ENCODE data around the gene RPS6KA2.

RPS6KA2 gene

DNA sequence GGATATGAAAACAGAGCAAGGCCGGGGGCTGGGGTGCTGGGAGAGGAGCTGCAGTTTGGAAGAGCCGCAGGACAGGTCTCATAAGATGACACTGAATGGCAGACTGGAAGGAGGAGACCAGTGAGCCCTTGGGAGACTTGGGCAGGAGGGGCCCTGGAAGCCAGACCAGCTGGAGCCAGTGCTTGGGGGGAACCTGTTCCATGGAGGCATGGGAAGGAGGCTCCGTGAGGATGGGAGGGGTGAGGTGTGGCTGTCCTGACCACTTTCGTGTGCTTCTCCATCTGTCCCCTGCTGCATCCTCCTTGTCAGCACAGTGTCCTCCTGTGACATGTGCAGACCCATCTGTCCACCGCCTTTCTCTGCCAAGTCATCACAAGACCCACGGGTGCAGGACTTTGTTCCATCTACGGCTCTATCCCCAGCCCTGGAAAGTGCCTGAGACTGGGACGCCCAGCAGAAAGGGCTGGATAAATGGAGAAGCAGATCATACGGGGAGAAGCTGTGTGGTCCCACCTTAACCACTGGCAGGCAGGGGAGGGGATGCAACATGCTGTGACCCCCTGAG, 159.5 kb downstream of the RPS6KA2 start:
- no peak for DNase-seq (ENCODE audit: low read depth)

DNA sequence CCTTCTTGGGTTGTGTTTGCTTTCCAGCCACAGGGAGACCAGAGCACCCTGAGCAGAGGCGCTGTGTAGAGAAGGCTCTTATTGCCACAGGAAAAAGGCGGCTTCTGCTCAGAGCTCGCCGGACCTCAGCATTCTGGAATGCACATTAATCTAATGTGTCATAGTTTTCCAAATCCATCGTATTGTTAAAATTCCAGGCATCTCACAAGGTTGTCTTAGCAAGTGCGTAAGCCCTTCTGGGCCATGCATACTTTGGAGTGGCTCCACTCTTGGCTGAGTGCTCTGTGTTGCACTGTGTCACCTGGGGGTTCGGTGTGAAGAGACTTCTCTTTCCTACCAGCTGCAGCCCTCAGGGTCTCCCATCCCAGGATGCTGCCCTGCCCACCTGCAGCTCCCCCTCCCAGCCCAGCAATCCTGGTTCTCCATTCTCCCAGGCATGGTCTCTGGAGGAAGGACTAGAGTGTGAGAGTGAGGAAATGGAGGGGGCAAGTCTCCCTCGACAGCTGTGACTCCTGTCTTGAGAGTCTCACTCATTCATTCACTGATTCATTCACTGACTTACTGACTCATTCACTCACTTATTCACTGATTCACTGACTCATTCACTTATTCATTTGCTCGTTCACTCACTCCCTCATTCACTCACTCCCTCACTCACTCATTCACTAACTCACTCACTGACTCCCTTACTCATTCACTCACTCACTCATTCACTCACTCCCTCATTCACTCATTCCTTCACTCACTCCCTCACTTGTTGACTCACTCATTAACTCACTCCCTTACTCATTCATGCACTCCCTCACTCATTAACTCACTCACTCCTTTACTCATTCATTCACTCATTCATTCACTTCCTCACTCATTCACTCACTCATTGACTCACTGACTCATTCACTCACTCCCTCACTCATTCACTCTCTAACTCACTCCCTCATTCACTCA, 160.6 kb downstream of the RPS6KA2 start:
- DNase-seq (ENCODE audit: low read depth), result no peak

DNA sequence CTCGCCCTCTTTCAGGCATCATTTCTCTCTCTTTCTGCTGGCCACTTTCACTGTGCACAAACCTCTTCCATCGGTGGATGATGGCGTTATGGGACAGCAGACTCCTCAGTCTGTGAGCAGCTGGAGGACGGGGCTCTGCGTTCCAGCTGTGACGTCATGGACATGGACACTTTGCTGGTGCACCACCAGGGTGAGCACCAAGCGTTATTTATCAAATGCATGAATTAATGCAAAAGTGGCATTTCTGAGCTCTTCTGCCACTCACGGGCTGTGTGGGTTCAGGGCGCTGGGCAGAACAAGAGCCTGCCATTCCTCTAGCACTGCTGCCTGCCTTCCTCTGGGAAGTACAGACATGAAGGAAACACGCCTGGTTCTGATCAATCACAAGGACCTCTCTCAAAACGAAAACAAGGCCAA, 161.4 kb downstream of the RPS6KA2 start:
- no peak for DNase-seq (ENCODE audit: low read depth)

DNA sequence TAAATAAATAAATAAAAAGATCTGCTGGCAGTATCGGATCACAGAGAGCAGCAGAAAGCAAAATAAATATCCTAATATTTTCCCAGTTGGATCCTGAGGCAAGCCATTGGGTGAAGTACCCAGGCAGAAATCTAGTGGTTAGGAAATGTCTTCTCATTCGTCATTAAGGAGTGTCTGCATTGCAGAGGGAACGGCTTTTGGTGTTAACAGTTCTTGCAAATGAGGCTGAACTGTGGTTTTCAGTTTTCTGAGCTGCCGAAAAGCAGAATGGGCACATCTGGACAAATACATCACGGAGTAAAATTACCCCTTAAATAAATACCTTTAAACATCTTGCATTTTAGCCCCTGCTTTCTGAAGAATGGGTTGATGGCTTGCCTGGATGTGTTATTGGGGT, 162.1 kb downstream of the RPS6KA2 start:
- no peak for DNase-seq (ENCODE audit: low read depth)

DNA sequence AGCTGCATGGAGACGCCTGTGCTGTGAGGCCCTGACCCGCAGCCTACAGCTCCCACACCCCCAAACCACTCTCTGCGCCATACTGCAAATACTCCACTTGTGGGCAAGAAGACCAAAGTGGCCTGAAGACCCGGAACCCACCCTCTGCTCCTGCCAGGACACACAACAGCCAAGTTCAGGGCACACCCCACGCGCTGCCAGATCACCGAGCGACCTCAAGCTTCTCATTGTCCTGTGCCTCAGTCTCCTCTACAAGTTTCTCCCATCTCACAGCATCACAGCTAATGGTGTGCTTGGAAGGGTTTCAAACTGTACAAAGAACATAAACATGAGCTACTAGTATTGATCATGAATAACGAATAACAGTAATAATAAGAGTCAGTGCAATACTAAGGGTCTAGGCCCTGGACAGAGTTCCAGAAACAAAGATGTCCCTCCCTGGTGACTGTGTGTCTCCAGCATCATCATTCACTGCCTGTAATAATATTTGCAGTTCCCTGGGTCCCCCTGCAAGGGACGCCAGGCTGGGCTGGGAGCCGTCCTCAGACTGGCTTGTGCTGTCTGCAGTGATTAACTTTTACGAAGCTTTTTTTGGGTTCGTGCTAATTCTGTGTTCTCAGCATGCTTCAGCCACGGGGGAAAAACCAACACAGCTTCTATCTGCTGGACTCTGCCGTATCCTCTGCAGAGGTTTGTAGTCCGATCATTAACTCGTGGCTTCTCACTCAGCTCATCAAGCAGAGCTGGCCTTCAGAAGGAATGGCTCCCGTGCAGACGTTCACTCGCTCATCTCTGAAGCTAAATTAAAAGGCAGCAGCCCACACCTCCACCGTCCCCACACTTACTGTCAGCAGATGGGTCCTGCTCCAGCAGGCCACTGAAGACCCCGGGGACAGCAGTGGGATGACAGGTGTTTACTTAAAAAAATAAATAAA, 162.7 kb downstream of the RPS6KA2 start:
- no peak for DNase-seq (ENCODE audit: low read depth)

DNA sequence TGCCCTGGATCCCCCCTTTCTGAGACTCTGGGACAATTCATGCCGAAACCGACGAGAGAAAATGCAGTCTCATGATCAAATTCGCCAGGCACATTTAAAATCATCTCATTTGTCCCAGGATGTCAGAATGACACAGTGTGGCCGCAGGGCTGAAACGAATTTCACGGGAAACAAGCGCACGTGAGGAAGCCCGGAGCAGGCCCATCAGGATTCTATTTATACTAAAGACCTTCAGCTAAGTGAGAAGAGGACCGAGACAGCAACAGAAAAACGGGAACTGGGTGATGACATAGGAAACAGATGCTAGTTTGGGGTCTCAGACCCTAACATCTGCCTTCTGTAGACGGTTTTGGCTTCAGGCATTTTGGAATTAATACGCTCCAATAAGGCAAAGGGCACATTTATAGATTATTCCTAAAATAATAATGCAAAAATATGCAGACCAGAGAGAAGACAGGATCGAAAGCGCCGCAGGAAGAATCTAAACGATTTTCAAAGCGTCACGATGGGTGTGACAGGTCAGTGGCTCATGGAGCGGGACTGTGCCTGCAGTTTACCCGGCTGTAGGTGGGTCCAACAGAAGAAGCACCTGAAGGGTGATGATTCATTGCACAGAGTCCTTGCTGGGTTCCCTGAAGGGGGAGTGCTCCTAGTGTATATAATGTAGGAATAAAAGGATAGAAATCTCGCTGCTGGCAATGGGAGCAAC, 163.5 kb downstream of the RPS6KA2 start:
- no peak for DNase-seq (ENCODE audit: low read depth)

DNA sequence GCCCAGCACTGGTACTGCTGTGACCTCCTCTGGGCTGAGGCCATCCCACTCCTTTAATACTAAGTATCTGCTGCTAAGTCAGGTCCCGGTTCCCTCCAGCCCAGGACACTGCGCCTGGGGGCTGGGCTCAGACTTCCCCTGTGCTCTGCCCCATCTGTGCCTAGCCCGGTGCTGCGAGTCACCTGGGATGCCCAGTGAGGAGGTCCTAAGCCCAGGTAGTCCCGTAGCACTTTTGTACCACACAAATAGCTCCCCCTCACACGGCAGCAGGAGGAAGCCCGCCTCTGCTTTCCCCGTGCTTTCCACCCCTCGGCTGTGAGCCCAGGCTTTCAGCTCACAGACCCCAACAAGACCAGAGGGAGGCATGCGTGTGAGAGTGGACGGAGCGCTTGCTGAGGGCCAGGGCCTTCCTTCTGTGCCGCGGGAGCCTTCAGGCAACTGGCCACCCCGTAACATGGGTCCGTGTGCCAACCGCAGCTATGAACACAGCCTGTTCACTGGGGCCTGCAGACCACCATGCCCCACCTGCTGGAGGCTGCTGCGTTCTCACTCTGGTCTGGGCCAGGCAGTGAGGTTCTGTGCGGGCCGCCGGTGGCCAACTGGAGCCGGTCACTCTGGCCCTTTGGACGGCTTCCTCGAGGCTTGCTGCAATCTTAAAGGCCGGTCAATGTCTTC, 164.5 kb downstream of the RPS6KA2 start:
- no peak for DNase-seq (ENCODE audit: low read depth)

DNA sequence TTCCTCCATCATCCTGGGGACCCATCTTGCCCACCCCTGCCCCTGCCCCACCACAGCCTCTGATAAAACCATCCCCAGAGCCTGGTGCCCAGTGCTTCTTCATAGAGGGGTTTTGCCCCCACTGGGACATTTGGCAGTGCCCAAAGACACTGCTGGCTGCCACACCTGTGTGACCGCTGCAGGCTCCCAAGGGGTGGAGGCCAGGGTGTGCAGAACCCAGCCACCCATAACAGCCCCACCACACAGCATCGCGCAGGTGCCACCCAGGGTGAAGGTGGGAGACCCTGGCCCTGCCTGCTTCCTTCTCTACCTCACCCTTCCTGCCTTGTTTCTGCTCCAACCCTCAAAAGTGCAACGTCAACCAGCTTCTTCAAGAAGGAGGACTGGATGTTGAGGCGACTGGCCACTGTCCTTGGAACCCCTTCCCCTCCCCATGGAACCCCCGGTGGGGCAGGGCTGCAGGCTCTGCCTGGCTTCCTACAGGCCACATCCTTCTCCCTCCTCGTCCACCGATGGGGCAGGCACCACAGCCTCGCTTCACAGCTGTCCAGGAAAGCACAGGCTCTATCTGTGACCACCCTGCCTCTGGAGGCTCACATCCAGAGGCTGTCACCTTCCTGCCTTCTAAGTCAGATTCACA, 165.1 kb downstream of the RPS6KA2 start:
- no peak for DNase-seq (ENCODE audit: low read depth)

DNA sequence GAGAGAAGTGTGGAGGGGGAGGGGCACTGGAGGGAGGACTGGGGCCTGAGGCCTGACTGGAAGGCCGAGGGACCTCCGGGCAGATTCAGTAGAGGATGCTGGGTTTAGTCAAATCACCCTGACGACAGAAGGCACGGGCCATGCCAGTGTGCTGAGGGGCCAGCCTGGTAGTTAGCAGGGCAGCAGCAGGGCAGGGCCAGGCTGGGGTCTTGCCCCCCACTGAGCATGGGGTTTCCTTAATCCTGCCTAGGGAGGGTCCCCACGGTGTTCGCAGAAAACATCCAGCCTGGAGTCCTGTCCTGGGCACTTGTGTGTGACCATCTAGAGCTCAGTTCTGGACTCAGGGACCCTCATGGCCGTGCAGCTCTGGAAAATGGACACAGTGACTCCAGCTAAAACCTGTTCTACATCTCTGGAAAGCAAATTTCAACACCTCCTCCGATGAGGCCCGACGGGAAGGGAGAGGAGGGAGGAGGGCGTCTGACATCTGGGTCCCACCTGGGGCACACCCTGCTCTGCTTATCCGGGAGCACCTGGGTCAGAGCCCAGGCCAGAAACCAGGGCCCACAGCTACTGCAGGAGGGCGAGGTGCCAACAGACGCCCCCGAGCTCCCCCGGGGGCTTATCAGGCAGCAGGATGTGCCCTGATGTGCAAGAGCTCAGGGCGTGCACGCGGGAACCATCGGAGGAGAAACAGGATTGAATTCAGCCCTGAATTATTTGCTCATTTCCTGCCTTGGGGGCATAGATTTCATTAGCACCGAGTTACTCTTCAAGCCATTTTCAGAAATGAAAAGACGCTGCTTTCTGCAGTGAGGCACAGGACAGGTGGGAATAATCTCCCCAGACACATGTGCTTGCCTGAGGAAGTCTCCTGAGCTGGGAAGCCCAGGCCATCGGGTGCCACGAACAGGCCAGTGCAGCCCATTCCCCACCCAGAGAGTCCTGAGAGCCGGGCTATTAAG, 166.3 kb downstream of the RPS6KA2 start:
- DNase-seq (ENCODE audit: low read depth), result no peak

DNA sequence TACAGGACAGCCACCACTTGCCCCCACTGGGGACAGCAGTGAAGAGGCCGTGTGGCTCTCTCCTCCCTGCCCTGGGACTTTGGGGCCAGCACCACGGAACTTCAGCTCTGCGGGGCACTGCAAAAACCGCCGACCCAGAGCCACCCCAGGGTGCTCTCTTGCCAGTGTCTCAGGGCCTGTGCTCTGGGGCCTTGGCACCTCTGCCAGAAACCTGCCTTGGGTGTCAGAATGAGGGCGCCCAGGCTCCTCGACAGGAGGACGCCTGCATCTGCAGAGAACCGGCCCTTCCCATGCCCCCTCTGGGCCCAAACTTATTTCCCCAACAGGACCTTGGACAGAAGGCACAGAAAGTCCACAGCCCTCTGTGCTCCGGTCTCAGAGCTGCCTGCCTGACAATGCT, 167.1 kb downstream of the RPS6KA2 start:
- no peak for DNase-seq (ENCODE audit: low read depth)

DNA sequence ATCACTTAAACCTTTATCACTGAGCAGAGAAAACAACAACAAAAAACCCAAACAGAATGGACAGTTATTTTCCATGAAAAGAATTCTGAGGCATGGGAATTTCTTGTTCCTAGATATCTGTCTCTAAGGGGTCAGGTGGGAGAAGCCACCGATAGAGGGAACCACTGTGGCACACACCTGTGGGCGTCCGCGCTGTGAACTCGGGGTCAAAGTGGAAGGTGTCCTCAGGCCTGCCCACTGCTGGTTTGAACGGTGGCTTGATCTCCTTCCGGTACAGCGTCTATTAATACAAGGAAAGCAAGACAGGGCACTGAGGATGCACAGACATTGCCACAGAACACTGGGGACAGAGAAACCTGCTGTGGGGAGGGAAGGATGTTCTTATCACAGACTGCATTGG, 167.8 kb downstream of the RPS6KA2 start:
- no peak for DNase-seq (ENCODE audit: low read depth)

DNA sequence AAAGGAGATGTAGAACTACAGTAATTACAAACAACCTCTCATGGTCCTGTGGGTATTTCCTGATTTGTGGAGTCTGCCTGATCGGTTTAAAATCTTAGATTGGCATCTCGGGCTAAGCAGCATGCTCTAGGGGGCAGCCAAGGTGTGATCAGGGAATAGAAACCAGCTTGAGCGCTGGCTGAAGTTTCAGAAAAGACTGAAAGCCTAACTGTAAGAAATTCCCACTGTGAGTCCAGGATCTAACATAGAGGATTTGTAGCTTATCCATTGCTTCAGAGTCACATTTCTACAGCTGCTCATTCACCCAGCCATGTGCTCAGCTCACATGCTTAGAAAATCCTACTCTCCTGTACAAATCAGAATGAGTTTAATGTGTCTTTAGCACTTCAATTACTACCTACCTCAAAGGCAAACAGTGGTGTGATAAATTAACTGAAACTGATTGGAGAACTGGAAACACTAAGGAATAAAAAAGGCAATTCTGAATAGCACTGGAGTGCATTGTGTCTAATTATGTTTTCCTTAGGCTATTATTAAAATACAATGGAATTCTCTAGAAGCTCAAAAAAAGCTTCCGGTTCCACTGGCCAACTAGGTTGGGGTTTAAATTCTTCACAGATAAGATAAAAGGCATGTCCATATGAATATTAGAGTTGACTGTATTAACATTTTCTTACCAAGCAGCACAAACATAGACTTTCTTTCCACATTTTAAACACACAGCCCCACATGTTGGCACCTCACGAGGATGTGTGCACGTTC, 170.5 kb downstream of the RPS6KA2 start:
- no peak for DNase-seq (ENCODE audit: low read depth)

DNA sequence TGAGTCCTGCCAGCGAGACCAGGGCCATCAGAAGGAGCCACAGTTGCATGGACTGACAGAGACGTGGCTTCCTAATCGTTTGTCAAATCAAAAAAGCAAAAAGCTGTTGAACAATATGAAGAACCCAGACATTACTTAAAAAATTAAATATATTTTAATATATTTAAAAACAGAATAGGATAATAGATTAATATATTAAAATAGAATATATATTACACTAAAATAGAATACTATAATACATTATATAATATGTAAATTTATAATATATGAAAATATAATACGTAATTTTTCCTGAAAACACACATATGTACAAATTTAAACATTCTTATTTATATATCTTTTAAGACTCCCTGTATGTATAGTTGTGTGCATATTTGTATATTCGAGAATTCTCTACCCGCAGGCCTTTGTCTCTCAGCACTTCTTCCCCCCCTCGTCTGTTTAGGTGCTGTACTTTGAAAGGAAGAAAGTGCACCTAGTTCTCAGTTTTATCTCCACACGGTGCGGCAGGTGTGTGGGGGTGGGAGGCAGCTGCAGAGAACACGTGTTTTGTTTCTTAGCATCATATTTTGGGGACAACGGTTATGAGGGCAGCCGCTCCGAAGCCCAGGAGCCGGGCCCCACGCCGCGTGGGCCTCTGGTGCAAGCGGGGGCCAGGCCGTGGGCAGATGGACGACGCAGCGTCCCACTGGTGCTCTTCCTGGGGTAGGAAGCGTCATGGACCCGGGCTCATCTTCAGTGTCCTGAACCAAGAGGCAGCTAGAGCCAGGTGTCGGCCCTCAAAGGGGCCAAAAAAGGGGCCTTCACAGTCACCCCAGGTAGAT, 172.1 kb downstream of the RPS6KA2 start:
- no peak for DNase-seq (ENCODE audit: low read depth)

DNA sequence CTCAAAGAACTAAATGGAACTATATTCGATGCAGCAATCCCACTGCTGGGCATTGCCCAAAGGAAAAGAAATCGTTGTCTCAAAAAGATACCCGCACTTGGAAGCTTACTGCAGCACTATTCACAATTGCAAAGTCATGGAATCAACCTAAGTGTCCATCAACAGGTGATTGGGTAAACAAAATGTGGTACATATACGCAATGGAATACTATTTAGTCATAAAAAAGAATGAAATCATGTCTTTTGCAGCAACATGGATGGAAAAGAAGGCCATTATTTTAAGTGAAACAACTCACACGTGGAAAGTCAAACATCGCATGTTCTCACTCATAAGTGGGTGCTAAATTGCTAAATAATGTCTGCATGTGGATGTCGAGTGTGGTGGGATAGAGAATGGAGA, 173.4 kb downstream of the RPS6KA2 start:
- no peak for DNase-seq (ENCODE audit: low read depth)

DNA sequence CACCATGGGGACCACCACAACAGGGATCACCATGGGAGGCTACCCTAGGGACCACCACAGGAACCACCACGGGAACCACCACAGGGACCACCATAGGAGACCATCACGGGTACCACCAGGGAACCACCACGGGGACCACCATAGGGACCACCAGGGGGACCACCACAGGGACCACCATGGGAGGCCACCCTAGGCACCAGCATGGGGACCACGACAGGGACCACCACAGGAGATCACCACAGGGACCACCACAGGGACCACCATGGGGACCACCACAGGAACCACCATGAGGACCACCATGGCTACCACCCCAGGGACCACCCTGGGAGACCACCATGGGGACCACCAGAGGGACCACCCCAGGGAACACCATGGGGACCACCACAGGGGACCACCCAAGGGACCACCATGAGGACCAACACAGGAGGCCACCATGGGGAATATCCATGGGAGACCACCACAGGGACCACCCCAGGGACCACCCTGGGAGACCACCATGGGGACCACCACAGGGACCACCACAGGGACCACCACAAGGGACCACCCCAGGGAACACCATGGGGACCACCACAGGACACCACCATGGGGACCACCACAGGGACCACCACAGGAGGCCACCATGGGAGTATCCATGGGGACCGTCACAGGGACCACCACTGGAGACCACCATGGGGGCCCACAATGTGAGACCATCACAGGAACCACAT, 176.7 kb downstream of the RPS6KA2 start:
- no peak for DNase-seq (ENCODE audit: low read depth)

DNA sequence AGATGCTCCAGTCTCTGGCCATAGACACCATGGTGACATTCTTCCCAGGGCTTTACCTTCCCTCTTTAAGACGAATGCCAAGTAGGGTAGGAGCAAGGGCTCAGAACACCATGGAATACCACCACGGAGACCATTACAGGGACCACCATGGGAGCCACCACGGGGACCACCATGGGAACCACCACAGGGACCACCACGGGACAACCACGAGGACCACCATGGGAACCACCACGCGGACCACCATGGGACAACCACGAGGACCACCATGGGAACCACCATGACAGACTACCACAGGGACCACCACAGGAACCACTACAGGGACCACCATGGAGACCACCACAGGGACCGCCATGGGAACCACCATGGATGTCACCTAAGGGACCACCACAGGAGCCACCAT, 177.4 kb downstream of the RPS6KA2 start:
- no peak for DNase-seq (ENCODE audit: low read depth)

DNA sequence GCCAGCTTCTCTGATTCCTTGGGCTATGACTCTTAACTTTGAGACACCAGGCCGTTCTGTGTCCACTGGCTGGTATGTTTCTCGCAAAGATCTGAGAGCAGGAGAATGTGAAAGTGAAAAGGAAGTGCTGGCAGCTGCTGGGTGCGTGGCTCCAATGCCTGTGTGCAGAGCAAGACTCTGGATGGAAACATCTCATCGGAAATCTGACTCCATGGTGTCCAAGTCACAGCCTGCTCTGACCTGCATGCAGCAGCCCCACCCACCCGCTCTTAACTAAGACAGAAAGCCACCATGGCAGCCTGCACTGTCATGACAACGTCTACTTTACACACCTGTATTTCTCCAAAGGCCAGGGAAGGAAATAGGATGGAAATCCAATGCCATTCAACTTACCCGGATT, 178.0 kb downstream of the RPS6KA2 start:
- DNase-seq (ENCODE audit: low read depth), result no peak

Data from stimulated activated CD8-positive, alpha-beta memory T cell treated with anti-CD3 and anti-CD28 coated beads, Interleukin-15, amount 100 ng/mL, for 24 hours (primary cell).